Kidney epithelial cell (primary cell): ENCODE measurements around the gene PRIMA1. TPM values are rescaled to one million over a fixed set of nuclear protein-coding genes. Genes with fewer than 3 reads are reported as not detected.

Experiments
- DNase-seq: peaks from one replicate; pipeline ENCODE4 v3.0.0-alpha.2; 2010; ENCODE audit warnings: low read depth
- H3K27me3 ChIP-seq: 2 replicates; pipeline ENCODE4 v1.6.0; 2011; ENCODE audit warnings: low read length; ENCODE audit not compliant: control insufficient read depth, insufficient read depth
- H3K36me3 ChIP-seq: 2 replicates; pipeline ENCODE4 v1.5.1; 2011; ENCODE audit warnings: low read length; ENCODE audit not compliant: control insufficient read depth, insufficient read depth
- H3K4me3 ChIP-seq: 2 replicates; pipeline ENCODE4 v1.5.1; 2011; ENCODE audit warnings: low read depth, mild to moderate bottlenecking, control low read depth, low read length
- CTCF ChIP-seq: IDR thresholded peaks from 2 replicates; pipeline ENCODE4 v1.5.1; 2011; ENCODE audit warnings: mild to moderate bottlenecking, moderate library complexity, low read length, control low read depth, inconsistent platforms; ENCODE audit not compliant: insufficient read depth, poor library complexity, severe bottlenecking
- total RNA-seq: library from RNA; depleted of rRNA; stranded (reverse); fragments of >200 nt; gene quantifications from 2 replicates; pipeline ENCODE4 v1.2.3, GENCODE V29; 2015

PRIMA1 gene
- total RNA-seq, 1 donor from 2014 or later, result not detected

- no peaks in the 10 kb centered on the region for H3K36me3 ChIP-seq
- TF ChIP-seq CTCF, result no peak
- DNase-seq, result no peak
- no peaks in the 10 kb centered on the region for H3K27me3 ChIP-seq
- H3K4me3 ChIP-seq, result no peak overlapping the region
Measured at GRCh38 chr14:93720076-93720815, 68.0 kb downstream of the PRIMA1 start.

DNA sequence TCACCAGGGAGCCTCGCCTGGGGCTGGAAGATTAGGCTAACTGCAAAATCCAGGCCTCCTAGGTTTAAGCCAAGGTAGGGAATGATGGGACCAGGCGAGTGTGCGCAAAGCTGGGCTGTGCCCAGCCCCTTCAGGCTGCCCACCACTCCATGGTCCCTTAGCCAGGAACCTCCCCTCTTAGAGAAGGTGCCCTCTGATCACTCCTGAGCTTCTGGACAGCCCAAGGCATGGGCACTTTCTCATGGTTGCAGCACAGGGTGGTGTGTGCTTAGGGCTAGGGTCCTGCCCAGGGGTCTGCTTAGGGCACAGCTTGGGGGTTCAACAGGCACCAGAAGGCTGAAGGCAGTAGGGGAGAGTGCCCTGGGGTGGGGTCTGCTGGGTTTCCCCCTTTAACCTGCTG lies 69.0 kb downstream of the PRIMA1 start:
- no peaks in the 10 kb centered on the region for H3K36me3 ChIP-seq
- no peak for TF ChIP-seq CTCF
- H3K27me3 ChIP-seq, result no peaks in the 10 kb centered on the region
- DNase-seq, result no peak
- no peak overlapping the region for H3K4me3 ChIP-seq

- H3K4me3 ChIP-seq, result no peak overlapping the region
Measured at GRCh38 chr14:93717668-93718320, 70.5 kb downstream of the PRIMA1 start.

GRCh38 chr14:93716746-93717667 lies 71.3 kb downstream of the PRIMA1 start:
- DNase-seq, result no peak
- H3K4me3 ChIP-seq, result no peak overlapping the region
- H3K36me3 ChIP-seq, result no peaks in the 10 kb centered on the region
- no peak for TF ChIP-seq CTCF
- H3K27me3 ChIP-seq, result no peaks in the 10 kb centered on the region

More at GRCh38 chr14:93717668-93718320, 70.5 kb downstream of the PRIMA1 start:
- no peak for DNase-seq
- Histone ChIP-seq H3K36me3 (no peaks in the 10 kb centered on the region), H3K27me3 (no peaks in the 10 kb centered on the region)
- TF ChIP-seq CTCF, result no peak

DNA sequence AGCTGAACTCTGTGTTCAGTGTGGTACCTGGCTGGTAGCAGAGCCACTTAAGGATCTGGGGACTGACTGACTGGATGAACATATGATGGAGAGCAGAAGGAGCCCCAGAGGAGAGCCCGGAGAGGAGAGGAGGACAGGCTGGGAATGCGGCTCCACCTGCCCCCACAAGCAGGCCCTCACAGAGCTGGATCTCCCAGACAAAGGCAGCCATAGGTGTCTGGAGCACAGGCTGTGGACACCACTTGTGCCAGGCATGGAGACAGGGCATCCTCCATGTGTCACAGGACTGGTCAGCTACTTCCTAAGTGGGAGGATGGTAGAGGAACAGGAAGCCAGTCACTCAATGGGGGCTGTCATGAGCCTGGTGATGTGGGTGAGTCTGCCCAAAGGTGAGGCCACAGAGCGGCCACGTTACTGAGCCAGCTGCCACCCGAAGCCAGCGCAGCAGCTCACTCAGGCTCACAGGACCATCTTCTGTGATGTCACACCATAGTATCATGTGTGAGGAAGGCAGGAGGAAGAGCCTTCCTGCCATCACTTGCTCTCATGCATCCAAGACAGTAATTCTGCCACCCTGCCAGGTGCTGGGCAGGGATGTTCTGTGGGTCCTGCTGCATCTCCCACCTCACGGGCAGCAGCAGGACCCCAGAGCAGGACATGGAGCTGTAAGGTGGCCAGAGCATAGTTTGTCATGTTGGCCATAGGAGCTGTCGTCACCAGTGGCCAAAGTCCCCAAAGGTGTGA lies 72.1 kb downstream of the PRIMA1 start:
- no peak for TF ChIP-seq CTCF

More for the DNA sequence above, 72.1 kb downstream of the PRIMA1 start:
- no peak for DNase-seq
- Histone ChIP-seq H3K4me3 (no peak overlapping the region), H3K36me3 (no peaks in the 10 kb centered on the region), H3K27me3 (no peaks in the 10 kb centered on the region)
